ENCODE measurements around the gene BICC1.

The BICC1 gene

GRCh38 chr10:58515291-58515941, 2.7 kb downstream of the BICC1 start:
- Histone ChIP-seq H3K4me3 (ENCODE audit: low read depth, low read length, poor library complexity, severe bottlenecking) (no peak overlapping the region), H3K9me3 (ENCODE audit: low read length) (no peaks in the 10 kb centered on the region), H2AFZ (ENCODE audit: low read length) (no peak overlapping the region), H3K27me3 (ENCODE audit: insufficient read depth, low read length) (no peaks in the 10 kb centered on the region), H3K27ac (ENCODE audit: low read depth, low read length, poor library complexity, severe bottlenecking) (no peak overlapping the region), H3K79me2 (ENCODE audit: insufficient read depth, low read length) (no peaks in the 10 kb centered on the region), H4K20me1 (ENCODE audit: insufficient read depth, low read length) (no peaks in the 10 kb centered on the region), H3F3A (ENCODE audit: insufficient read depth, low read length) (no peaks in the 10 kb centered on the region), H3K36me3 (ENCODE audit: insufficient read depth, low read length) (no peaks in the 10 kb centered on the region), H3K4me2 (ENCODE audit: low read length) (no peak overlapping the region), H3K9me2 (ENCODE audit: low read depth, low read length) (no peaks in the 10 kb centered on the region), H3K9ac (ENCODE audit: low read length) (no peak overlapping the region), H3K4me1 (ENCODE audit: insufficient read depth, low read length, severe bottlenecking) (no peaks in the 10 kb centered on the region)
- no peak for TF ChIP-seq CTCF (IDR thresholded peaks at IDR 0.05; ENCODE audit: low read length)
- no peak for TF ChIP-seq EZH2 (IDR thresholded peaks at IDR 0.05; ENCODE audit: borderline replicate concordance, low read length)

DNA sequence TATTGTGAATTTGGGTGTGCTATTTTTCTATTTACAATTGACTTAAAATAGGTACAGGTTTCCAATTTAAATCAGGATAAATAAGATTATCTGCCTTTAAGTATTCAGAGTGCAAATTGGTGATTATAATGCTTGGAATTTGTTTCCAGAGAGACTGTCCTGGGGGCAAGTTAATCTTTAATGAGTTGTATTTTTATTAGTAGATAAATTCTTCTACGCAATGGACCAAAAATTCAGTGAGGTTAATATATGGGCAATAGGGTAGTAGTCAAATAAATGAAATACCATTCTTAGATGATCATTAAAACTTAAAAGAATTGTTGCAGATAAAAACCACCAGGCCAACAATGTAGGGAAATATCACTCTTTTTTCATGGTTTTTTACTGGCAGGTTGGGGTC, 3.4 kb downstream of the BICC1 start:
- Histone ChIP-seq H3K36me3 (ENCODE audit: insufficient read depth, low read length) (no peaks in the 10 kb centered on the region), H3K4me2 (ENCODE audit: low read length) (no peak overlapping the region), H3K9me2 (ENCODE audit: low read depth, low read length) (no peaks in the 10 kb centered on the region), H3K4me3 (ENCODE audit: low read depth, low read length, poor library complexity, severe bottlenecking) (no peak overlapping the region), H3K9me3 (ENCODE audit: low read length) (no peaks in the 10 kb centered on the region), H3K9ac (ENCODE audit: low read length) (no peak overlapping the region), H3K27ac (ENCODE audit: low read depth, low read length, poor library complexity, severe bottlenecking) (no peak overlapping the region), H4K20me1 (ENCODE audit: insufficient read depth, low read length) (no peaks in the 10 kb centered on the region), H3F3A (ENCODE audit: insufficient read depth, low read length) (no peaks in the 10 kb centered on the region), H3K4me1 (ENCODE audit: insufficient read depth, low read length, severe bottlenecking) (no peaks in the 10 kb centered on the region), H2AFZ (ENCODE audit: low read length) (no peak overlapping the region), H3K79me2 (ENCODE audit: insufficient read depth, low read length) (no peaks in the 10 kb centered on the region), H3K27me3 (ENCODE audit: insufficient read depth, low read length) (no peaks in the 10 kb centered on the region)
- no peak for TF ChIP-seq EZH2 (IDR thresholded peaks at IDR 0.05; ENCODE audit: borderline replicate concordance, low read length)
- no peak for TF ChIP-seq CTCF (IDR thresholded peaks at IDR 0.05; ENCODE audit: low read length)

DNA sequence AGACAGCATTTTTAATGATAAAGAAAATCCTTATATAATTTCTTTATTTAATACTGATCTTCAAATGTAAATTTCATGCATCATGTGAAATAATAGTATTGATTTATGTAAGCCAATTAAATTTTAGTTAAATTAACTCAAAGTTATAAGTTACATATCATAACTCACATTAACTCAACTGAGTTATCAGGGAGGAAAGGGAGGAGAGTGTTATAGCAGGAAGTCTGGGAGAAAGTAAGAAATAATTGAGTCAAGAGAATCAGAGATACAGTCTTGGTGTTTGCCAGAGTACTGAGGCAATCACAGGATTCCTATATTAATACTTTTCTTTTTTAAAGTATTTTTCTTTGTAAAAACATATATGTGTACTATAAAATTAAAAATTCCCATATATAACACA, 4.0 kb downstream of the BICC1 start:
- TF ChIP-seq EZH2 (IDR thresholded peaks at IDR 0.05; ENCODE audit: borderline replicate concordance, low read length) (no peak), CTCF (IDR thresholded peaks at IDR 0.05; ENCODE audit: low read length) (no peak)
- no peaks in the 10 kb centered on the region for H3K9me2 ChIP-seq (ENCODE audit: low read depth, low read length)
- H3K27ac ChIP-seq (ENCODE audit: low read depth, low read length, poor library complexity, severe bottlenecking), result no peak overlapping the region
- no peaks in the 10 kb centered on the region for H4K20me1 ChIP-seq (ENCODE audit: insufficient read depth, low read length)
- H3F3A ChIP-seq (ENCODE audit: insufficient read depth, low read length), result no peaks in the 10 kb centered on the region
- no peak overlapping the region for H2AFZ ChIP-seq (ENCODE audit: low read length)
- H3K9ac ChIP-seq (ENCODE audit: low read length), result no peak overlapping the region
- H3K79me2 ChIP-seq (ENCODE audit: insufficient read depth, low read length), result no peaks in the 10 kb centered on the region
- H3K4me1 ChIP-seq (ENCODE audit: insufficient read depth, low read length, severe bottlenecking), result no peaks in the 10 kb centered on the region
- no peaks in the 10 kb centered on the region for H3K36me3 ChIP-seq (ENCODE audit: insufficient read depth, low read length)
- no peak overlapping the region for H3K4me3 ChIP-seq (ENCODE audit: low read depth, low read length, poor library complexity, severe bottlenecking)
- H3K9me3 ChIP-seq (ENCODE audit: low read length), result no peaks in the 10 kb centered on the region
- no peaks in the 10 kb centered on the region for H3K27me3 ChIP-seq (ENCODE audit: insufficient read depth, low read length)
- no peak overlapping the region for H3K4me2 ChIP-seq (ENCODE audit: low read length)

Measured in OCI-LY1 (cell line).